Stomach (tissue), 9 donors: ENCODE results near the gene MESP2. TPM values are rescaled to one million over a fixed set of nuclear protein-coding genes. Genes with fewer than 3 reads are reported as not detected.

Experiments used
- DNase-seq, 2 donors: peaks; one replicate each; pipeline versions ENCODE4 v3.0.0 to v3.0.0-alpha.2; 2013 to 2019
- H3K27ac ChIP-seq, 5 donors: fragments of 200-600 bp in 4 of 5; sonication (generic) in 4 of 5; one replicate each; pipeline ENCODE4 v1.5.1; 2013 to 2019; ENCODE audit warnings: mild to moderate bottlenecking in 1 of 5, moderate library complexity in 1 of 5
- H3K27me3 ChIP-seq, 3 donors: fragments of 200-600 bp; sonication (generic); one replicate each; pipeline ENCODE4 v1.5.1; 2017 to 2019; ENCODE audit warnings: mixed run types in 1 of 3
- H3K36me3 ChIP-seq, 4 donors: fragments of 200-600 bp; sonication (generic); 1 replicate in 3 of 4; 2 replicates in 1 of 4; pipeline ENCODE4 v1.5.1; 2016 to 2019
- H3K4me1 ChIP-seq, 4 donors: fragments of 200-600 bp; sonication (generic); one replicate each; pipeline ENCODE4 v1.5.1; 2016 to 2019
- H3K4me3 ChIP-seq, 4 donors: fragments of 200-600 bp; sonication (generic) in 3 of 4; one replicate each; pipeline ENCODE4 v1.5.1; 2016 to 2019; ENCODE audit warnings: mild to moderate bottlenecking in 1 of 4
- H3K9me3 ChIP-seq, 4 donors: fragments of 200-600 bp; sonication (generic); one replicate each; pipeline ENCODE4 v1.5.1; 2016 to 2019
- EP300 ChIP-seq: sonication (generic); formaldehyde crosslinking; IDR thresholded peaks from one replicate; pipeline ENCODE4 v1.6.1; 2017; ENCODE audit warnings: antibody characterized with exemption
- POLR2A ChIP-seq, 4 donors: fragments of 450-650 bp; IDR thresholded peaks; one replicate each; pipeline ENCODE4 v1.6.1; 2016; ENCODE audit warnings: antibody characterized with exemption in 4 of 4, control low read depth in 2 of 4, mild to moderate bottlenecking in 1 of 4, moderate library complexity in 1 of 4
- POLR2AphosphoS5 ChIP-seq, 3 donors: sonication (generic); formaldehyde crosslinking; IDR thresholded peaks; one replicate each; pipeline ENCODE4 v1.6.1; 2016; ENCODE audit warnings: antibody characterized with exemption in 3 of 3
- WGBS, 5 donors: extraction: QIAGEN DNeasy Blood & Tissue Kit in 3 of 5; methylation state at CpG; one replicate each; pipeline versions ENCODE4 v1.1.5 to v1.1.7; 2013 to 2018; 5-methylcytosine and 5-hydroxymethylcytosine counted together
- intact Hi-C: fragments of 100-400 bp; cut with DNase I; formaldehyde crosslinking; loops from one replicate; pipeline ENCODE4 v1.15.1; 2023; ENCODE audit warnings: low total_unique reads
- polyA plus RNA-seq, 3 donors: library from polyadenylated mRNA; stranded (reverse); fragments of 200-250 nt; gene quantifications; one replicate each; pipeline ENCODE4 v1.2.3, GENCODE V29; 2013
- total RNA-seq, 5 donors: library from RNA; depleted of rRNA; stranded (reverse); fragments of >200 nt; gene quantifications; one replicate each; pipeline versions ENCODE4 v1.1.0 to v1.2.3, GENCODE V29; 2014 to 2016
- TF ChIP-seq, protein P1 (sequence below), 7 experiments: fragments of 450-650 bp in 4 of 7; fragments of 200-600 bp in 3 of 7; sonication (generic) in 3 of 7; IDR thresholded peaks; one replicate each; pipeline ENCODE4 v1.5.1; 2016 to 2019; ENCODE audit warnings: antibody characterized with exemption in 7 of 7, control low read depth in 2 of 7, mild to moderate bottlenecking in 1 of 7
- donor health status: healthy with polysubstance abuse.
- donor health status: Bipolar disorder and iron deficiency.
- donor health status: healthy.

The MESP2 gene
- total and polyA plus RNA-seq, 8 donors, result 0.43 to 0.56 TPM; not detected in 6

DNA sequence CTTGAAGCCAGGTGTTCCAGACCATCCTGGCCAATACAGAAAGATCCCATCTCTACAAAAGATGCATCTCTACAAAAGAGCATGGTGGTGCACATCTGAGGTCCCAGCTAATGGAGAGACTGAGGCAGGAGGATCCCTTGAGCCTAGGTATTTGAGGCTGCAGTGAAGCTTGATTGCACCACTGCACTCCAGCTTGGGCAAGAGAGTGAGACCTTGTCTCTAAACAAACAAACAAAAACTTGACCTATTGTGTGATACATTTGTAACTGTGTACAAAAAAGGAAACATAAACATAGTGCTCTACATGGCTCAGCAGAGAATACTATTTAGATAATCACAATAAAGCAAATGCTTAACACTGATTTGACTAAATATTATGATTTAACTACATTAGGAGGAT, 19.9 kb downstream of the MESP2 start:
- intact Hi-C loops, result no loop called here
- peaks cover 0 to 36% (median 6%) of the 10 kb centered on the region in 4 donors for H3K36me3 ChIP-seq
- no peak for TF ChIP-seq POLR2A (IDR thresholded peaks at IDR 0.05)
- TF ChIP-seq, protein P1, sequence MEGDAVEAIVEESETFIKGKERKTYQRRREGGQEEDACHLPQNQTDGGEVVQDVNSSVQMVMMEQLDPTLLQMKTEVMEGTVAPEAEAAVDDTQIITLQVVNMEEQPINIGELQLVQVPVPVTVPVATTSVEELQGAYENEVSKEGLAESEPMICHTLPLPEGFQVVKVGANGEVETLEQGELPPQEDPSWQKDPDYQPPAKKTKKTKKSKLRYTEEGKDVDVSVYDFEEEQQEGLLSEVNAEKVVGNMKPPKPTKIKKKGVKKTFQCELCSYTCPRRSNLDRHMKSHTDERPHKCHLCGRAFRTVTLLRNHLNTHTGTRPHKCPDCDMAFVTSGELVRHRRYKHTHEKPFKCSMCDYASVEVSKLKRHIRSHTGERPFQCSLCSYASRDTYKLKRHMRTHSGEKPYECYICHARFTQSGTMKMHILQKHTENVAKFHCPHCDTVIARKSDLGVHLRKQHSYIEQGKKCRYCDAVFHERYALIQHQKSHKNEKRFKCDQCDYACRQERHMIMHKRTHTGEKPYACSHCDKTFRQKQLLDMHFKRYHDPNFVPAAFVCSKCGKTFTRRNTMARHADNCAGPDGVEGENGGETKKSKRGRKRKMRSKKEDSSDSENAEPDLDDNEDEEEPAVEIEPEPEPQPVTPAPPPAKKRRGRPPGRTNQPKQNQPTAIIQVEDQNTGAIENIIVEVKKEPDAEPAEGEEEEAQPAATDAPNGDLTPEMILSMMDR (IDR thresholded peaks at IDR 0.05), result no peak
- no peak for TF ChIP-seq POLR2AphosphoS5 (IDR thresholded peaks at IDR 0.05)
- TF ChIP-seq EP300, result no peak
- H3K4me1 ChIP-seq, result peaks cover 0 to 9% (median 0%) of the 10 kb centered on the region in 4 donors
- H3K9me3 ChIP-seq, result no peaks in the 10 kb centered on the region
- no peak overlapping the region for H3K27ac ChIP-seq
- peaks cover 0 to 1% (median 0%) of the 10 kb centered on the region in 3 donors for H3K27me3 ChIP-seq
- no peak for DNase-seq
- no peak overlapping the region for H3K4me3 ChIP-seq

DNA sequence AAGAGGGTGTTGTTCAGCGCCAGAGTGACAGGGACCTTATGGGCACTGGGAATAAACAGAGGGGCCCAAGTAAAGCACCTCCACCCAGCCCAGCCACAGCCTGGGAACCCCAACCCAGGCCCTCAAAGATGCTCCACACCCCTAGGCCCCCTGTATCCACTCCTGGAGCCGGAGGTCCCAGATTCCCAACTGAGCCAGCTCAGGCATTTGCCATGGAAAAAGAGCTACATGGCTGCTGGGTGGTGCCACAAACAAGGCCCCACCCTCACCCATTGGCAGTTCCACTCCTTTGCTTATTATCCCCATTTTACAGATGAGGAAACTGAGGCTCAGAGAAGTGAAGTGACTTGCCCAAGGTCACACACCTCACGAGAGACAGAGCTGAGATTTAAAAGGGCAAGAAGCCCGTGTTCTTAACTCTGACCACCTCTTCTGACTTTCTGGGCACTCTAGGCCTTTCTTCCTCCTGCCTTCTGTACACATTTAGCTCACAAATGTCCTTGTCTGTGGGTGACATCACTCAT, 21.6 kb downstream of the MESP2 start:
- H3K27ac ChIP-seq, result no peak overlapping the region
- 89 to 98% (median 92%) methylated on average over 4 of the region's 4 CpGs for WGBS, 5 donors
- no peak for DNase-seq
- H3K9me3 ChIP-seq, result no peaks in the 10 kb centered on the region
- peaks cover 0 to 42% (median 10%) of the 10 kb centered on the region in 4 donors for H3K36me3 ChIP-seq
- peaks cover 0 to 9% (median 0%) of the 10 kb centered on the region in 4 donors for H3K4me1 ChIP-seq
- H3K4me3 ChIP-seq, result no peak overlapping the region
- intact Hi-C loops, result no loop called here
- TF ChIP-seq POLR2A (IDR thresholded peaks at IDR 0.05) (no peak), EP300 (no peak), POLR2AphosphoS5 (IDR thresholded peaks at IDR 0.05) (no peak)
- TF ChIP-seq, protein P1 (IDR thresholded peaks at IDR 0.05), result no peak
- H3K27me3 ChIP-seq, result peaks cover 0 to 16% (median 0%) of the 10 kb centered on the region in 3 donors

DNA sequence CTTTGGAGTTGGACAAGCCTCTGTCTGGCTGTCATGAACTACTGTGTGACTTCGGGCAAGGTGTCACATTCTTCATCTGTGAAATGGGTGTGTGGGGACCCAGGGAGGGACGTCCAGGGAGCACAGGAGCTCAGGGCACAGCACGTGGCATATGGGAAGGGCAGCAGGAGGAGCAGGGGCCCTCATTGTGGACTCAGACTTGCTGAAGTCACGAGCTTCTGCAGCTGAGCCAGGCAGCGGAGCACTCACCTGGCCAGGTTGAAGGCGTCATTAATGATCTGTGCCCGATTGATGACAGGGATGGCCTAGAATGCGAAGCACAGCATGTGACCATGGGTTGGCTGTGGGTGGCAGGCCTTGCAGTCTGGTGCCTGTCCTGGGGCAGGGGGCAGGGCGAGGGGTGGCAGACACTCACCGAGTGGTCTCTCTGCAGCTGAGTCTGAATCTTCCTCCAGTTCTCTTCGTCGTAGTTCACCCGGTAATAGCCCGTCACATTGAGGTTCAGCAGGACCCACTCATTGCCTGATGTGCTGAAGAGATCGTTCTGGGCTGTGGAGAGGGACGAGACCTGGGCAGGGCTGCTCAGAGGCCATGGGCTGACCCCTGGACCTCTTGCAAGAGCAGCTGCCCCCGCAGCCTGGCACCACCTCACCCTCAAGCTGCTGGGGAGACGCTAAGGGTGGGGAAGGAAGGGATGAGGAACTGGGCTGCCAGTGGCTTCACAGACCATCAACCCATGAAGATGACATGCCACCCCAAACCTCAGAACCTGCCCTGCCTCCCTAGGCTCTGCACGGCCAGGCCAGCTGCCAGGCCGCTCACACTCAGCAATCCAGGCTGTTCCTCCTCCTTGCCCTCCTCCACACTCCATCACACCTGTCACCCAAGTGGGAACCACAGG, 23.1 kb downstream of the MESP2 start:
- no peaks in the 10 kb centered on the region for H3K9me3 ChIP-seq
- peaks cover 0 to 9% (median 0%) of the 10 kb centered on the region in 4 donors for H3K4me1 ChIP-seq
- H3K4me3 ChIP-seq, result no peak overlapping the region
- H3K36me3 ChIP-seq, result peaks cover 0 to 52% (median 12%) of the 10 kb centered on the region in 4 donors
- peaks cover 0 to 16% (median 0%) of the 10 kb centered on the region in 3 donors for H3K27me3 ChIP-seq
- intact Hi-C loops, result no loop called here
- no peak for DNase-seq
- TF ChIP-seq POLR2AphosphoS5 (IDR thresholded peaks at IDR 0.05) (no peak), POLR2A (IDR thresholded peaks at IDR 0.05) (no peak), EP300 (no peak)
- TF ChIP-seq, protein P1 (IDR thresholded peaks at IDR 0.05), result no peak
- H3K27ac ChIP-seq, result no peak overlapping the region
- WGBS, 5 donors, result 78 to 83% (median 81%) methylated on average over 17 to 20 of the region's 20 CpGs

DNA sequence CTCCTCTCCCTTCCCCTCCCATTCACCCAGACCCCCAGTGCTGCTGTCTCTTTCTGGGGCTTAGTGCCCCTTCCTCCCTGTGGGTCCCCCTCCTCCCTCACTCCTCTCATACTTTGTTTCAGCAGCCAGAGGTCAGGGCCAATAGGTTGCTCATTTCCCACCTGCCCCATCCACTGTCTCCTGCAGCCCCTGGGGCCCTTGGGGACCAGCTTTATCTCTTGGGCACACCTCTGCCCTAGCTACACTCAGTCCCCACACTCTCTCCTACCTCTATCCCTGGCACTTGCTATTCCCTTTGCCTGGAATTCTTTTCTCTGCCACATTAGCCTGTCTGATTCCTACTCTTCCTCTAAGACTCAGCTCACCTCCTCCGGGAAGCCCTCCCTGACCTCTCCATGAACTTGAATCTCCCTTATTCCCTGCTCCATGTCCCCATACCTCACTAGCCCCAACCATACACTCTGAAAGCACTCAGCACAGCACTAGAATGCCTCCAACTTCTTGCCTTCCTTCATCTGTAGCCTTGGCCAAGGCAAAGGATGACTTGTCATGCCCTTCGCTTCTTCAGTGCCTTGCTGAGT, 23.9 kb downstream of the MESP2 start:
- Histone ChIP-seq H3K27ac (no peak overlapping the region), H3K27me3 (peaks cover 0 to 16% (median 0%) of the 10 kb centered on the region in 3 donors), H3K4me1 (peaks cover 0 to 3% (median 0%) of the 10 kb centered on the region in 4 donors), H3K9me3 (no peaks in the 10 kb centered on the region), H3K36me3 (peaks cover 0 to 52% (median 12%) of the 10 kb centered on the region in 4 donors), H3K4me3 (no peak overlapping the region)
- no peak for DNase-seq
- TF ChIP-seq POLR2AphosphoS5 (IDR thresholded peaks at IDR 0.05) (no peak), EP300 (no peak), POLR2A (IDR thresholded peaks at IDR 0.05) (no peak)
- TF ChIP-seq, protein P1 (IDR thresholded peaks at IDR 0.05), result no peak
- 86 to 94% (median 92%) methylated on average over 2 of the region's 2 CpGs for WGBS, 5 donors
- intact Hi-C loops, result no loop called here
